Stimulated activated CD4-positive, alpha-beta T cell treated with anti-CD3 and anti-CD28 coated beads, Interleukin-15, amount 100 ng/mL, for 48 hours (primary cell): ENCODE data around the gene ARHGAP12.

ENCODE experiments used
- DNase-seq, 2 donors: peaks; one replicate each; pipeline ENCODE4 v3.0.0-alpha.2; 2020; ENCODE audit warnings: low read depth in 2 of 2

ARHGAP12 gene

GRCh38 chr10:31822150-31822549, 106.5 kb downstream of the ARHGAP12 start:
- no peak for DNase-seq

- DNase-seq = no peak
Measured at GRCh38 chr10:31820778-31821369, 107.8 kb downstream of the ARHGAP12 start.

- DNase-seq = no peak
Measured at GRCh38 chr10:31820096-31820495, 108.5 kb downstream of the ARHGAP12 start.

- no peak for DNase-seq
Measured at GRCh38 chr10:31819391-31819820, 109.2 kb downstream of the ARHGAP12 start.

GRCh38 chr10:31816318-31816717, 112.3 kb downstream of the ARHGAP12 start:
- no peak for DNase-seq

GRCh38 chr10:31808258-31809218, 120.1 kb downstream of the ARHGAP12 start:
- no peak for DNase-seq

- no peak for DNase-seq
Measured at GRCh38 chr10:31804352-31804810, 124.2 kb downstream of the ARHGAP12 start.

- no peak for DNase-seq
Measured at GRCh38 chr10:31803606-31804351, 124.9 kb downstream of the ARHGAP12 start.

GRCh38 chr10:31799181-31799580, 129.4 kb downstream of the ARHGAP12 start:
- no peak for DNase-seq

- no peak for DNase-seq
Measured at GRCh38 chr10:31792745-31793144, 135.9 kb downstream of the ARHGAP12 start.

- DNase-seq = no peak
Measured at GRCh38 chr10:31789555-31789954, 139.1 kb downstream of the ARHGAP12 start.

- DNase-seq = no peak
Measured at GRCh38 chr10:31782701-31783100, 145.9 kb downstream of the ARHGAP12 start.

GRCh38 chr10:31780717-31781116, 147.9 kb downstream of the ARHGAP12 start:
- no peak for DNase-seq

- no peak for DNase-seq
Measured at GRCh38 chr10:31778627-31779026, 150.0 kb downstream of the ARHGAP12 start.

GRCh38 chr10:31776159-31776558, 152.5 kb downstream of the ARHGAP12 start:
- no peak for DNase-seq

GRCh38 chr10:31774928-31775650, 153.5 kb downstream of the ARHGAP12 start:
- no peak for DNase-seq

- no peak for DNase-seq
Measured at GRCh38 chr10:31774299-31774900, 154.2 kb downstream of the ARHGAP12 start.

- DNase-seq = no peak
Measured at GRCh38 chr10:31773749-31774298, 154.8 kb downstream of the ARHGAP12 start.

GRCh38 chr10:31771331-31771831, 157.2 kb downstream of the ARHGAP12 start:
- DNase-seq = no peak

- DNase-seq = peak in 1 of 2 donors; percentile 47
Measured at GRCh38 chr10:31770307-31770902, 158.2 kb downstream of the ARHGAP12 start.
